Measurements from ENCODE around the gene HCFC1R1.
A peak's percentile ranks its signal among the peaks of the same experiment; 100 is the strongest.

Gene HCFC1R1

DNA sequence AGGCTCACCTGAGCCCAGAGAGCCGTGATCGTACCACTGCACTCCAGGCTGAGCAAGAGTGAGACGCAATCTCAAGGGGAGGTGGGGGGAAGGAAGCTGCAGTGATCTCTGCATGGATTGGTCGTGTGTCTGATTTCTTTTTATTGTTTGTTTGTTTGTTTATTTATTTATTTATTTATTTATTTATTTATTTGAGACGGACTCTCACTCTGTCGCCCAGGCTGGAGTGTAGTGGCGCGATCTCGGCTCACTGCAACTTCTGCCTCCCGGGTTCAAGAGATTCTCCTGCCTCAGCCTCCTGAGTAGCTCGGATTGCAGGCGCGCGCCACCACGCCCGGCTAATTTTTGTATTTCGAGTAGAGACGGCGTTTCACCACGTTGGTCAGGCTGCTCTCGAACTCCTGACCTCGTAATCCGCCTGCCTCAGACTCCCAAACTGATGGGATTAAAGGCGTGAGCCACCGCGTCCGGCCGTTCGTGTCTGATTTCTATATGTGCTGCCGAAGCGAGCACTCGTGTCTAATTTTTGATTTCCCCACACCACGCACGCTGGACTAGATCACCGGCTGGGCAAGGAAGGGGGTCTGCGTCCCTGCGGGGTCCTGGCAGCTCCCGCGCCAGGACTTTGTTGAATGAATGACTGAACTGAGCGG is 4.0 kb downstream of the HCFC1R1 start (continued):
- TF ChIP-seq, protein P1, sequence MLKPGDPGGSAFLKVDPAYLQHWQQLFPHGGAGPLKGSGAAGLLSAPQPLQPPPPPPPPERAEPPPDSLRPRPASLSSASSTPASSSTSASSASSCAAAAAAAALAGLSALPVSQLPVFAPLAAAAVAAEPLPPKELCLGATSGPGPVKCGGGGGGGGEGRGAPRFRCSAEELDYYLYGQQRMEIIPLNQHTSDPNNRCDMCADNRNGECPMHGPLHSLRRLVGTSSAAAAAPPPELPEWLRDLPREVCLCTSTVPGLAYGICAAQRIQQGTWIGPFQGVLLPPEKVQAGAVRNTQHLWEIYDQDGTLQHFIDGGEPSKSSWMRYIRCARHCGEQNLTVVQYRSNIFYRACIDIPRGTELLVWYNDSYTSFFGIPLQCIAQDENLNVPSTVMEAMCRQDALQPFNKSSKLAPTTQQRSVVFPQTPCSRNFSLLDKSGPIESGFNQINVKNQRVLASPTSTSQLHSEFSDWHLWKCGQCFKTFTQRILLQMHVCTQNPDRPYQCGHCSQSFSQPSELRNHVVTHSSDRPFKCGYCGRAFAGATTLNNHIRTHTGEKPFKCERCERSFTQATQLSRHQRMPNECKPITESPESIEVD (tag by site-specific recombination; IDR thresholded peaks at IDR 0.05), result no peak
- TF ChIP-seq ZNF624 (tag by site-specific recombination; IDR thresholded peaks at IDR 0.05) (no peak), ZBTB26 (tag by site-specific recombination; optimal IDR thresholded peaks at IDR 0.05) (no peak), ZNF302 (tag by site-specific recombination; IDR thresholded peaks at IDR 0.05; ENCODE audit: low read depth) (0 out of 2 replicates have a peak, but pooled peaks have one; percentile 22), MZF1 (tag by site-specific recombination; IDR thresholded peaks at IDR 0.05; ENCODE audit: borderline replicate concordance) (no peak), HOXA7 (CRISPR knock-in tag; IDR thresholded peaks at IDR 0.05; ENCODE audit: borderline replicate concordance) (no peak), ZNF580 (tag by site-specific recombination; IDR thresholded peaks at IDR 0.05) (0 out of 2 replicates have a peak, but pooled peaks have one; percentile 33), ZNF169 (tag by site-specific recombination; IDR thresholded peaks at IDR 0.05) (no peak), ZNF530 (tag by site-specific recombination; IDR thresholded peaks at IDR 0.05; ENCODE audit: low read depth) (no peak), ZNF121 (tag by site-specific recombination; IDR thresholded peaks at IDR 0.05) (peak; percentile 6; the same call in 1 of the 2 replicates), ZBTB17 (tag by site-specific recombination; IDR thresholded peaks at IDR 0.05) (no peak), ZNF239 (tag by site-specific recombination; IDR thresholded peaks at IDR 0.05) (no peak), FEZF1 (tag by site-specific recombination; IDR thresholded peaks at IDR 0.05) (no peak), ZNF19 (tag by site-specific recombination; IDR thresholded peaks at IDR 0.05; ENCODE audit: low read depth) (0 out of 2 replicates have a peak, but pooled peaks have one; percentile 42), HIC1 (tag by site-specific recombination; IDR thresholded peaks at IDR 0.05) (no peak), ZFP3 (tag by site-specific recombination; IDR thresholded peaks at IDR 0.05; ENCODE audit: low read depth) (0 out of 2 replicates have a peak, but pooled peaks have one; percentile 17), ZSCAN16 (tag by site-specific recombination; IDR thresholded peaks at IDR 0.05) (no peak), ZNF394 (tag by site-specific recombination; IDR thresholded peaks at IDR 0.05; ENCODE audit: borderline replicate concordance) (peak; percentile 91), ZNF146 (tag by site-specific recombination; IDR thresholded peaks at IDR 0.05) (no peak), ZNF549 (tag by site-specific recombination; IDR thresholded peaks at IDR 0.05) (no peak), ZNF658 (tag by site-specific recombination; IDR thresholded peaks at IDR 0.05) (no peak), ZNF350 (tag by site-specific recombination; IDR thresholded peaks at IDR 0.05) (no peak), REPIN1 (tag by site-specific recombination; IDR thresholded peaks at IDR 0.05; ENCODE audit: low read depth) (no peak), SP7 (tag by site-specific recombination; IDR thresholded peaks at IDR 0.05) (no peak), ZNF133 (tag by site-specific recombination; IDR thresholded peaks at IDR 0.05) (no peak), ZBTB7A (tag by site-specific recombination; IDR thresholded peaks at IDR 0.05; ENCODE audit: low read depth) (no peak), ZBTB1 (tag by site-specific recombination; IDR thresholded peaks at IDR 0.05) (no peak)
- TF ChIP-seq, protein P2, sequence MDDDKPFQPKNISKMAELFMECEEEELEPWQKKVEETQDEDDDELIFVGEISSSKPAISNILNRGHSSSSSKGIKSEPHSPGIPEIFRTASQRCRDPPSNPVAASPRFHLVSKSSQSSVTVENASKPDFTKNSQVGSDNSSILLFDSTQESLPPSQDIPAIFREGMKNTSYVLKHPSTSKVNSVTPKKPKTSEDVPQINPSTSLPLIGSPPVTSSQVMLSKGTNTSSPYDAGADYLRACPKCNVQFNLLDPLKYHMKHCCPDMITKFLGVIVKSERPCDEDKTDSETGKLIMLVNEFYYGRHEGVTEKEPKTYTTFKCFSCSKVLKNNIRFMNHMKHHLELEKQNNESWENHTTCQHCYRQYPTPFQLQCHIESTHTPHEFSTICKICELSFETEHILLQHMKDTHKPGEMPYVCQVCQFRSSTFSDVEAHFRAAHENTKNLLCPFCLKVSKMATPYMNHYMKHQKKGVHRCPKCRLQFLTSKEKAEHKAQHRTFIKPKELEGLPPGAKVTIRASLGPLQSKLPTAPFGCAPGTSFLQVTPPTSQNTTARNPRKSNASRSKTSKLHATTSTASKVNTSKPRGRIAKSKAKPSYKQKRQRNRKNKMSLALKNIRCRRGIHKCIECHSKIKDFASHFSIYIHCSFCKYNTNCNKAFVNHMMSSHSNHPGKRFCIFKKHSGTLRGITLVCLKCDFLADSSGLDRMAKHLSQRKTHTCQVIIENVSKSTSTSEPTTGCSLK (tag by site-specific recombination; IDR thresholded peaks at IDR 0.05), result no peak
- TF ChIP-seq, protein P3, sequence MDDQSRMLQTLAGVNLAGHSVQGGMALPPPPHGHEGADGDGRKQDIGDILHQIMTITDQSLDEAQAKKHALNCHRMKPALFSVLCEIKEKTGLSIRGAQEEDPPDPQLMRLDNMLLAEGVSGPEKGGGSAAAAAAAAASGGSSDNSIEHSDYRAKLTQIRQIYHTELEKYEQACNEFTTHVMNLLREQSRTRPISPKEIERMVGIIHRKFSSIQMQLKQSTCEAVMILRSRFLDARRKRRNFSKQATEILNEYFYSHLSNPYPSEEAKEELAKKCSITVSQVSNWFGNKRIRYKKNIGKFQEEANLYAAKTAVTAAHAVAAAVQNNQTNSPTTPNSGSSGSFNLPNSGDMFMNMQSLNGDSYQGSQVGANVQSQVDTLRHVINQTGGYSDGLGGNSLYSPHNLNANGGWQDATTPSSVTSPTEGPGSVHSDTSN (CRISPR knock-in tag; IDR thresholded peaks at IDR 0.05), result no peak
- TF ChIP-seq, protein P4, sequence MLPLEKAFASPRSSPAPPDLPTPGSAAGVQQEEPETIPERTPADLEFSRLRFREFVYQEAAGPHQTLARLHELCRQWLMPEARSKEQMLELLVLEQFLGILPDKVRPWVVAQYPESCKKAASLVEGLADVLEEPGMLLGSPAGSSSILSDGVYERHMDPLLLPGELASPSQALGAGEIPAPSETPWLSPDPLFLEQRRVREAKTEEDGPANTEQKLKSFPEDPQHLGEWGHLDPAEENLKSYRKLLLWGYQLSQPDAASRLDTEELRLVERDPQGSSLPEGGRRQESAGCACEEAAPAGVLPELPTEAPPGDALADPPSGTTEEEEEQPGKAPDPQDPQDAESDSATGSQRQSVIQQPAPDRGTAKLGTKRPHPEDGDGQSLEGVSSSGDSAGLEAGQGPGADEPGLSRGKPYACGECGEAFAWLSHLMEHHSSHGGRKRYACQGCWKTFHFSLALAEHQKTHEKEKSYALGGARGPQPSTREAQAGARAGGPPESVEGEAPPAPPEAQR (tag by site-specific recombination; IDR thresholded peaks at IDR 0.05), result no peak

All from HEK293 (cell line).